8988T (cell line): ENCODE measurements around the gene CENPV.
A peak's percentile ranks its signal among the peaks of the same experiment; 100 is the strongest.

Experiments used
- DNase-seq: peaks from one replicate; pipeline ENCODE4 v3.0.0; 2011

The CENPV gene

GRCh38 chr17:16358394-16358793 is 5.1 kb upstream of the CENPV start:
- DNase-seq: no peak

GRCh38 chr17:16354585-16354984 is 1.3 kb upstream of the CENPV start:
- no peak for DNase-seq

GRCh38 chr17:16352667-16353316 is 477 bp downstream of the CENPV start:
- DNase-seq: peak; percentile 40

- peak; percentile 44 for DNase-seq
Observed at GRCh38 chr17:16352303-16352666, 984 bp downstream of the CENPV start.

GRCh38 chr17:16351831-16352230 is 1.4 kb downstream of the CENPV start:
- DNase-seq: no peak

- no peak for DNase-seq
Observed at GRCh38 chr17:16349431-16349830, 3.8 kb downstream of the CENPV start.

GRCh38 chr17:16348586-16348985 is 4.7 kb downstream of the CENPV start:
- DNase-seq: no peak

GRCh38 chr17:16346721-16347271 is 6.5 kb downstream of the CENPV start:
- no peak for DNase-seq

GRCh38 chr17:16345565-16345964 is 7.7 kb downstream of the CENPV start:
- no peak for DNase-seq

GRCh38 chr17:16343569-16343968 is 9.7 kb downstream of the CENPV start:
- no peak for DNase-seq

- DNase-seq: no peak
Observed at GRCh38 chr17:16342979-16343378, 10.3 kb downstream of the CENPV start.

GRCh38 chr17:16339959-16340358 is 13.3 kb downstream of the CENPV start:
- no peak for DNase-seq

GRCh38 chr17:16339402-16339801 is 13.9 kb downstream of the CENPV start:
- DNase-seq: no peak

GRCh38 chr17:16338391-16338790 is 14.9 kb downstream of the CENPV start:
- no peak for DNase-seq

GRCh38 chr17:16329519-16330271 is 23.6 kb downstream of the CENPV start:
- DNase-seq: no peak

GRCh38 chr17:16328997-16329396 is 24.3 kb downstream of the CENPV start:
- no peak for DNase-seq

GRCh38 chr17:16327018-16327417 is 26.3 kb downstream of the CENPV start:
- DNase-seq: no peak

- no peak for DNase-seq
Observed at GRCh38 chr17:16325964-16326363, 27.3 kb downstream of the CENPV start.

- DNase-seq: no peak
Observed at GRCh38 chr17:16322636-16323035, 30.6 kb downstream of the CENPV start.

GRCh38 chr17:16319969-16320368 is 33.3 kb downstream of the CENPV start:
- no peak for DNase-seq

- DNase-seq: no peak
Observed at GRCh38 chr17:16314859-16315258, 38.4 kb downstream of the CENPV start.

GRCh38 chr17:16314189-16314588 is 39.1 kb downstream of the CENPV start:
- no peak for DNase-seq

GRCh38 chr17:16313139-16314090 is 39.9 kb downstream of the CENPV start:
- DNase-seq: no peak
